HEK293 (cell line): ENCODE measurements around the gene HYAL3.
A peak's percentile ranks its signal among the peaks of the same experiment; 100 is the strongest.
"Not testable (repeated sequence)": the region's sequence is repeated elsewhere in the genome, so short reads cannot be mapped to it uniquely, and the experiment has no call there.

Experiments
- CTCF ChIA-PET: fragments of 350-600 bp; formaldehyde crosslinking; extraction: SDS; loops from one replicate; lab custom pipeline; 2021; ENCODE audit warnings: antibody characterized with exemption; lab: Yijun Ruan, JAX
- POLR2A ChIA-PET: fragments of 300-600 bp; formaldehyde crosslinking; extraction: SDS; loops from one replicate; lab custom pipeline; 2020; ENCODE audit warnings: antibody characterized with exemption, inconsistent platforms; lab: Yijun Ruan, JAX
- H3K27ac ChIP-seq: fragments of 200-500 bp; sonication (Bioruptor generic); 2 replicates; pipeline ENCODE4 v1.5.1; 2014; ENCODE audit warnings: low read depth, low read length, control low read depth, inconsistent platforms; ENCODE audit errors: extremely low read depth
- H3K36me3 ChIP-seq, 2 experiments: fragments of 200-500 bp in 1 of 2; sonication (Bioruptor generic) in 1 of 2; 1 replicate in 1 of 2; 2 replicates in 1 of 2; pipeline ENCODE4 v1.5.1; 2014 to 2017; ENCODE audit warnings: inconsistent platforms in 2 of 2, low read length in 2 of 2; ENCODE audit not compliant: control insufficient read depth in 2 of 2, insufficient read depth in 1 of 2
- H3K4me1 ChIP-seq: fragments of 200-500 bp; sonication (Bioruptor generic); 2 replicates; pipeline ENCODE4 v1.5.1; 2014; ENCODE audit warnings: mild to moderate bottlenecking, low read length, inconsistent platforms; ENCODE audit not compliant: control insufficient read depth, insufficient read depth
- H3K4me3 ChIP-seq: 2 replicates; pipeline ENCODE4 v1.5.1; 2011; ENCODE audit warnings: low read depth, mild to moderate bottlenecking, control low read depth, low read length, moderate library complexity
- H3K9me3 ChIP-seq: fragments of 200-500 bp; sonication (Bioruptor generic); 2 replicates; pipeline ENCODE4 v1.5.1; 2014; ENCODE audit warnings: low read depth, low read length, inconsistent platforms; ENCODE audit not compliant: control insufficient read depth, insufficient read depth
- BCL11A ChIP-seq: fragments of 450-650 bp; formaldehyde crosslinking; IDR thresholded peaks from 2 replicates; pipeline ENCODE4 v1.5.1; 2016; ENCODE audit warnings: low read depth, missing biosample characterization, missing genetic modification characterization
- EGR2 ChIP-seq: fragments of 450-650 bp; formaldehyde crosslinking; IDR thresholded peaks from 2 replicates; pipeline ENCODE4 v1.5.1; 2016; ENCODE audit warnings: low read depth, missing biosample characterization, missing genetic modification characterization
- HIC1 ChIP-seq: fragments of 450-650 bp; formaldehyde crosslinking; IDR thresholded peaks from 2 replicates; pipeline ENCODE4 v1.5.1; 2016; ENCODE audit warnings: missing biosample characterization, missing genetic modification characterization
- IKZF3 ChIP-seq: fragments of 450-650 bp; IDR thresholded peaks from 2 replicates; pipeline ENCODE4 v1.5.0; 2018; ENCODE audit warnings: missing biosample characterization, mild to moderate bottlenecking, missing genetic modification characterization, moderate library complexity
- KLF8 ChIP-seq: fragments of 450-650 bp; formaldehyde crosslinking; IDR thresholded peaks from 2 replicates; pipeline ENCODE4 v1.5.1; 2016; ENCODE audit warnings: missing biosample characterization, missing genetic modification characterization
- KLF9 ChIP-seq: fragments of 450-650 bp; formaldehyde crosslinking; IDR thresholded peaks from 2 replicates; pipeline ENCODE4 v1.5.1; 2016; ENCODE audit warnings: missing biosample characterization, missing genetic modification characterization, low read depth
- SCRT2 ChIP-seq: fragments of 450-650 bp; formaldehyde crosslinking; IDR thresholded peaks from 2 replicates; pipeline ENCODE4 v1.5.1; 2016; ENCODE audit warnings: missing biosample characterization, missing genetic modification characterization
- SP3 ChIP-seq: fragments of 450-650 bp; formaldehyde crosslinking; IDR thresholded peaks from 2 replicates; pipeline ENCODE4 v1.5.1; 2016; ENCODE audit warnings: missing biosample characterization, missing genetic modification characterization
- SP7 ChIP-seq: fragments of 450-650 bp; formaldehyde crosslinking; IDR thresholded peaks from 2 replicates; pipeline ENCODE4 v1.5.1; 2016; ENCODE audit warnings: missing biosample characterization, missing genetic modification characterization
- ZFHX2 ChIP-seq: fragments of 450-650 bp; formaldehyde crosslinking; conservative IDR thresholded peaks from 2 replicates; pipeline ENCODE4 v1.5.1; 2016; ENCODE audit warnings: missing biosample characterization, missing genetic modification characterization
- ZNF155 ChIP-seq: fragments of 450-650 bp; formaldehyde crosslinking; IDR thresholded peaks from 2 replicates; pipeline ENCODE4 v1.5.1; 2016; ENCODE audit warnings: missing biosample characterization, missing genetic modification characterization
- ZNF391 ChIP-seq: fragments of 450-650 bp; formaldehyde crosslinking; IDR thresholded peaks from 2 replicates; pipeline ENCODE4 v1.5.1; 2016; ENCODE audit warnings: low read depth, missing biosample characterization, missing genetic modification characterization, borderline replicate concordance
- ZNF394 ChIP-seq: fragments of 450-650 bp; formaldehyde crosslinking; IDR thresholded peaks from 2 replicates; pipeline ENCODE4 v1.5.1; 2016; ENCODE audit warnings: missing biosample characterization, missing genetic modification characterization, mild to moderate bottlenecking, moderate library complexity, borderline replicate concordance
- ZNF561 ChIP-seq: fragments of 450-650 bp; IDR thresholded peaks from 2 replicates; pipeline ENCODE4 v1.5.1; 2018; ENCODE audit warnings: missing biosample characterization, missing genetic modification characterization, borderline replicate concordance
- ZNF600 ChIP-seq: fragments of 450-650 bp; formaldehyde crosslinking; IDR thresholded peaks from 2 replicates; pipeline ENCODE4 v1.5.1; 2016; ENCODE audit warnings: missing biosample characterization, missing genetic modification characterization
- ZNF639 ChIP-seq: fragments of 450-650 bp; formaldehyde crosslinking; IDR thresholded peaks from 2 replicates; pipeline ENCODE4 v1.5.1; 2016; ENCODE audit warnings: missing biosample characterization, missing genetic modification characterization
- ZNF654 ChIP-seq: fragments of 450-650 bp; formaldehyde crosslinking; IDR thresholded peaks from 2 replicates; pipeline ENCODE4 v1.5.1; 2016; ENCODE audit warnings: low read depth, missing biosample characterization, missing genetic modification characterization
- ZNF660 ChIP-seq: fragments of 450-650 bp; IDR thresholded peaks from 2 replicates; pipeline ENCODE4 v1.5.1; 2018; ENCODE audit warnings: missing biosample characterization, mild to moderate bottlenecking, missing genetic modification characterization
- ZSCAN30 ChIP-seq: fragments of 450-650 bp; IDR thresholded peaks from 2 replicates; pipeline ENCODE4 v1.5.1; 2018; ENCODE audit warnings: missing biosample characterization, mild to moderate bottlenecking, missing genetic modification characterization, moderate library complexity
- ZSCAN5A ChIP-seq: fragments of 450-650 bp; formaldehyde crosslinking; IDR thresholded peaks from 2 replicates; pipeline ENCODE4 v1.5.1; 2016; ENCODE audit warnings: missing biosample characterization, missing genetic modification characterization
- TF ChIP-seq, protein P1 (sequence below): fragments of 450-650 bp; formaldehyde crosslinking; IDR thresholded peaks from 2 replicates; pipeline ENCODE4 v1.5.1; 2016; ENCODE audit warnings: missing biosample characterization, missing genetic modification characterization
- TF ChIP-seq, protein P2 (sequence below): fragments of 450-650 bp; formaldehyde crosslinking; IDR thresholded peaks from 2 replicates; pipeline ENCODE4 v1.5.1; 2016; ENCODE audit warnings: missing biosample characterization, missing genetic modification characterization
- TF ChIP-seq, protein P3 (sequence below): fragments of 450-650 bp; formaldehyde crosslinking; IDR thresholded peaks from 2 replicates; pipeline ENCODE4 v1.5.1; 2017; ENCODE audit warnings: missing biosample characterization, mild to moderate bottlenecking, missing genetic modification characterization, moderate library complexity

The HYAL3 gene

DNA sequence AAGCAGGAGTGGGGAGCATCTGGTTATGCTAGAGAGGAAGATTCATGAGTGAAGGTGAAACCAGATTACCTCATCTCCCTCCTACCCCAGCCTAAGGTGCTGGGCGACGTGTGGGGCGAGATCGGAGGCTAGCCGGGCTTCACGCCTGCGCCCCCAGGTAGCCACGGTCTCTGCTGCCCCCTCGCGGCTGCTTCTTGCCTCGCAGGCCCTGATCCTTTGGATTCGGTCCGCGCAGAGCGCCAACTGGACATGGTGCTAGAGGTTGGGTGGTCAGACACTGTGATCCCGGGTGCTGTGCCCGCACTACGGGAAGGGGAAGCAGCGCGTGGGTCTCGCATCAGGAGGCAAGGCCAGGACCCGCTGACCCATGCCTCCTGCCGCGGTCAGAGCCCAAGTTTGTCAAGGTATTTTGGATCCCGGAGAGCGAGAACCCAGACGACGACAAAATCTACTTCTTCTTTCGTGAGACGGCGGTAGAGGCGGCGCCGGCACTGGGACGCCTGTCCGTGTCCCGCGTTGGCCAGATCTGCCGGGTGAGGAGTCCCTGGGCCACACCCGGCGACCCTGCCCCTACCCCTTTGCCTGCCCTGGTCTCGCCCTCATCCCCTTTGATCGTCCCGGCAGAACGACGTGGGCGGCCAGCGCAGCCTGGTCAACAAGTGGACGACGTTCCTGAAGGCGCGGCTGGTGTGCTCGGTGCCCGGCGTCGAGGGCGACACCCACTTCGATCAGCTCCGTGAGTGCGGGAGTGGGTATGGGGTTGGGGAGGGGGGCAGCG lies 26.1 kb downstream of the HYAL3 start (continued):
- TF ChIP-seq ZNF561 (tag by site-specific recombination): peak; percentile 47; the same call in 1 of the 2 replicates
- peak; percentile 40; the same call in 1 of the 2 replicates for TF ChIP-seq ZNF660 (tag by site-specific recombination)
- TF ChIP-seq EGR2 (tag by site-specific recombination): peak; percentile 61
- TF ChIP-seq, protein P1, sequence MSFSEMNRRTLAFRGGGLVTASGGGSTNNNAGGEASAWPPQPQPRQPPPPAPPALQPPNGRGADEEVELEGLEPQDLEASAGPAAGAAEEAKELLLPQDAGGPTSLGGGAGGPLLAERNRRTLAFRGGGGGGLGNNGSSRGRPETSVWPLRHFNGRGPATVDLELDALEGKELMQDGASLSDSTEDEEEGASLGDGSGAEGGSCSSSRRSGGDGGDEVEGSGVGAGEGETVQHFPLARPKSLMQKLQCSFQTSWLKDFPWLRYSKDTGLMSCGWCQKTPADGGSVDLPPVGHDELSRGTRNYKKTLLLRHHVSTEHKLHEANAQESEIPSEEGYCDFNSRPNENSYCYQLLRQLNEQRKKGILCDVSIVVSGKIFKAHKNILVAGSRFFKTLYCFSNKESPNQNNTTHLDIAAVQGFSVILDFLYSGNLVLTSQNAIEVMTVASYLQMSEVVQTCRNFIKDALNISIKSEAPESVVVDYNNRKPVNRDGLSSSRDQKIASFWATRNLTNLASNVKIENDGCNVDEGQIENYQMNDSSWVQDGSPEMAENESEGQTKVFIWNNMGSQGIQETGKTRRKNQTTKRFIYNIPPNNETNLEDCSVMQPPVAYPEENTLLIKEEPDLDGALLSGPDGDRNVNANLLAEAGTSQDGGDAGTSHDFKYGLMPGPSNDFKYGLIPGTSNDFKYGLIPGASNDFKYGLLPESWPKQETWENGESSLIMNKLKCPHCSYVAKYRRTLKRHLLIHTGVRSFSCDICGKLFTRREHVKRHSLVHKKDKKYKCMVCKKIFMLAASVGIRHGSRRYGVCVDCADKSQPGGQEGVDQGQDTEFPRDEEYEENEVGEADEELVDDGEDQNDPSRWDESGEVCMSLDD (tag by site-specific recombination): 0 out of 2 replicates have a peak, but pooled peaks have one; percentile 37
- peak; percentile 55; the same call in 1 of the 2 replicates for TF ChIP-seq ZFHX2 (tag by site-specific recombination)
- TF ChIP-seq, protein P2, sequence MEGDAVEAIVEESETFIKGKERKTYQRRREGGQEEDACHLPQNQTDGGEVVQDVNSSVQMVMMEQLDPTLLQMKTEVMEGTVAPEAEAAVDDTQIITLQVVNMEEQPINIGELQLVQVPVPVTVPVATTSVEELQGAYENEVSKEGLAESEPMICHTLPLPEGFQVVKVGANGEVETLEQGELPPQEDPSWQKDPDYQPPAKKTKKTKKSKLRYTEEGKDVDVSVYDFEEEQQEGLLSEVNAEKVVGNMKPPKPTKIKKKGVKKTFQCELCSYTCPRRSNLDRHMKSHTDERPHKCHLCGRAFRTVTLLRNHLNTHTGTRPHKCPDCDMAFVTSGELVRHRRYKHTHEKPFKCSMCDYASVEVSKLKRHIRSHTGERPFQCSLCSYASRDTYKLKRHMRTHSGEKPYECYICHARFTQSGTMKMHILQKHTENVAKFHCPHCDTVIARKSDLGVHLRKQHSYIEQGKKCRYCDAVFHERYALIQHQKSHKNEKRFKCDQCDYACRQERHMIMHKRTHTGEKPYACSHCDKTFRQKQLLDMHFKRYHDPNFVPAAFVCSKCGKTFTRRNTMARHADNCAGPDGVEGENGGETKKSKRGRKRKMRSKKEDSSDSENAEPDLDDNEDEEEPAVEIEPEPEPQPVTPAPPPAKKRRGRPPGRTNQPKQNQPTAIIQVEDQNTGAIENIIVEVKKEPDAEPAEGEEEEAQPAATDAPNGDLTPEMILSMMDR: peak; percentile 94
- TF ChIP-seq ZNF600: peak; percentile 41; the same call in 1 of the 2 replicates
- TF ChIP-seq SCRT2 (tag by site-specific recombination): peak; percentile 55
- peak; percentile 8; the same call in 1 of the 2 replicates for TF ChIP-seq HIC1 (tag by site-specific recombination)
- 0 out of 2 replicates have a peak, but pooled peaks have one; percentile 64 for TF ChIP-seq ZNF639 (tag by site-specific recombination)
- TF ChIP-seq IKZF3 (tag by site-specific recombination): no peak
- TF ChIP-seq ZNF654: peak; percentile 82
- 0 out of 2 replicates have a peak, but pooled peaks have one; percentile 12 for TF ChIP-seq ZNF394 (tag by site-specific recombination)
- TF ChIP-seq SP7: no peak
- TF ChIP-seq, protein P3, sequence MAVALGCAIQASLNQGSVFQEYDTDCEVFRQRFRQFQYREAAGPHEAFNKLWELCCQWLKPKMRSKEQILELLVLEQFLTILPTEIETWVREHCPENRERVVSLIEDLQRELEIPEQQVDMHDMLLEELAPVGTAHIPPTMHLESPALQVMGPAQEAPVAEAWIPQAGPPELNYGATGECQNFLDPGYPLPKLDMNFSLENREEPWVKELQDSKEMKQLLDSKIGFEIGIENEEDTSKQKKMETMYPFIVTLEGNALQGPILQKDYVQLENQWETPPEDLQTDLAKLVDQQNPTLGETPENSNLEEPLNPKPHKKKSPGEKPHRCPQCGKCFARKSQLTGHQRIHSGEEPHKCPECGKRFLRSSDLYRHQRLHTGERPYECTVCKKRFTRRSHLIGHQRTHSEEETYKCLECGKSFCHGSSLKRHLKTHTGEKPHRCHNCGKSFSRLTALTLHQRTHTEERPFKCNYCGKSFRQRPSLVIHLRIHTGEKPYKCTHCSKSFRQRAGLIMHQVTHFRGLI: peak; percentile 55
- TF ChIP-seq ZSCAN5A (tag by site-specific recombination): no peak
- TF ChIP-seq KLF8: peak; percentile 46; the same call in 1 of the 2 replicates
- TF ChIP-seq SP3: peak; percentile 17; the same call in 1 of the 2 replicates
- TF ChIP-seq ZSCAN30: peak; percentile 33; the same call in 1 of the 2 replicates
- TF ChIP-seq BCL11A (tag by site-specific recombination): 0 out of 2 replicates have a peak, but pooled peaks have one; percentile 31
- TF ChIP-seq ZNF155: no peak
- no peak for TF ChIP-seq ZNF391 (tag by site-specific recombination)
- TF ChIP-seq KLF9 (tag by site-specific recombination): no peak

- POLR2A ChIA-PET, H3K4me1 ChIP-seq, H3K4me3 ChIP-seq, H3K36me3 ChIP-seq, H3K9me3 ChIP-seq, H3K27ac ChIP-seq: not testable (repeated sequence)
- CTCF ChIA-PET: interaction anchor here (0.6 to 3.8 kb wide), 11 partner anchors 9 to 1145 kb away, joined by 3 to 38 read pairs (median 5); no protein-coding TSS in a partner anchor
Observed at GRCh38 chr3:50272538-50272910, 26.7 kb downstream of the HYAL3 start.
